ENCODE measurements around the gene SARNP.
A peak's percentile ranks its signal among the peaks of the same experiment; 100 is the strongest.
"Not testable (repeated sequence)": the region's sequence is repeated elsewhere in the genome, so short reads cannot be mapped to it uniquely, and the experiment has no call there.

The SARNP gene

DNA sequence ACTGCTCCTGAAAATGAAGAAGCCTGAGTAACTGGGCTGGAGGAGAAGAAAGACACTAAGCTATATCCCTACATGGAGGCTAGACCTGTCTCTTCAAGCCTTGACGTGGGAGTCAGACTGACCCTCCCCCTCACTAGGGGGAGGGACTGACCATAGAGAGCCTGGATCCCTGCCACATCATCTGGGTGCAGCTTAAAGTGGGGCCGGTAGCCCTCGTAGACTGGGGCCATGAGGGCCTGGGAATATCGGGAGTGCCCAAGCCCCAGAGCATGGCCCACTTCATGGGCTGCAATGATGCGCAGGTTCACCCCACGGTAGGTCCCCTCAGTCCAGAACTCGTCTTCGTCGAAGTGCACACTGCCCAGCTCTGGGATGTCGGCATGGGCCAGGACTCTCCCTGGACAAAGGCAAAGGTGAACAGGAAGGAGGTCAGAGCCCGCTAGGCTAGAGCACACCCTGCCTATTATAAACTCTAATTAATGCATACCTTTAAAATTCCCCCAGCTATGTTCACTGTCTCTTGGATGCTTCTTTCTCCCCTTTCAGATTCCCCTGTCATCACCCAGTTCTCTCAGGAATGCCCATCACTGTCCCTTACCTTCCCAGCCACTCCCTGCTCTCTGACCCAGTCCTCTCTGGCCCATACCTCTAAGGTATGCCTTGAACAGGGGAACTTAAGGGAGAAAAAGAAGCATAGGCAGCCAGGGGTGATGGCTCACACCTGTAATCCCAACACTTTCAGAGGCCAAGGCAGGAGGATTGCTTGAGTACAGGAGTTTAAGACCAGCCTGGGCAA is 22.0 kb upstream of the SARNP start:
- no peak for DNase-seq

DNA sequence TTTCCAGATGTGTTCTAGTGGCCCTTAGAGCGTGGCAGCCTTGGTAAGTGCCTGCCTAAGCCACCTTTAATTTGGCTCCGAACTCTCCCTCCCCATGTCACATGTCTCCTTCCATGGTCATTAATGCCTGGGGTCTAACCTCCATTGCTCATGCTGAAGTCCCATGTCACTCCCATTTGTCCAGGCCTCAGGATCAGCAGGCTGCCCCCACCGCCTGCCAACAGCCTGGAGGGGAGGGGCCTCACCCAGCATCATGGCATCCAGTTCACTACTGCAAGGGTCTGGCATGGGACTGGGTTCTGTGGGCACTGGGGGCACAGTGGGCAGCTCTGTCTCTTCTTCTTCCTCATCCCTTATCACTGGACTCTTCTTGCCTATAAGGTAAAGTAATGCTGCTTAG is 20.8 kb upstream of the SARNP start:
- no peak for DNase-seq

DNA sequence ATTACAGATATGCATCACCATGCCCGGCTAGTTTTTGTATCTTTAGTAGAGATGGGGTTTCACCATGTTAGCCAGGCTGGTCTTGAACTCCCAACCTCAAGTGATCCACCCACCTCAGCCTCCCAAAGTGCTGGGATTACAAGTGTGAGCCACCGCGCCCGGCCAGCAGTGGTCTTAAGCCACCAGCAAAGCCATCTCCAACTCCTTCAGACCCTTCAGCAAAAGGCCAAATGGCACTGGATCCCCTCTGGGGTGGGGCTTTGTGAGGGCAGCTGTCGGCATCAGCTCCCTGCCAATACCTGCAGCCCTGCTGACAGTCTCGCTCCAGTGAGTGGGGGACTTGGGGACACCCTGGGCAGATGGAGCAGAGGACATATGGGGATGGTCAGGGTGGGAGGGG is 16.9 kb upstream of the SARNP start:
- not testable (repeated sequence) for DNase-seq

DNA sequence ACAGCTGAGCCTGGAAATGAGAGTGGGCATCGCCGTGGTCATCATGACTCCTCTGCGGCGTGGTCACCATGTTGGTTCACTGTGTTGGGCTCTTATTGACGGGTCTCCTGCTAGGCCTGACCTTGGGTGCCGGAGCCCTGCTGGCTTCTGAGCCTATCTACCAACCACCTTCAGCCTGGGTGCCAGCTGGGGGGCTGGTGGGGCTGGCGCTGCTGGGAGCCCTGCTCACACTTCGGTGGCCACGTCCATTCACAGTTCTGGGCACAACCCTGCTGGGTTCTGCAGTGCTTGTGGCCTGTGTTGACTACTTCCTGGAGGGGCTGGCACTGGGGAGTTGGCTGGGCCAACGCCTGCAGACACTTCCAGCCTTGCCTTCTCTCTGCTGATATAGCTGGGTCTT is 15.5 kb upstream of the SARNP start:
- DNase-seq: no peak

DNA sequence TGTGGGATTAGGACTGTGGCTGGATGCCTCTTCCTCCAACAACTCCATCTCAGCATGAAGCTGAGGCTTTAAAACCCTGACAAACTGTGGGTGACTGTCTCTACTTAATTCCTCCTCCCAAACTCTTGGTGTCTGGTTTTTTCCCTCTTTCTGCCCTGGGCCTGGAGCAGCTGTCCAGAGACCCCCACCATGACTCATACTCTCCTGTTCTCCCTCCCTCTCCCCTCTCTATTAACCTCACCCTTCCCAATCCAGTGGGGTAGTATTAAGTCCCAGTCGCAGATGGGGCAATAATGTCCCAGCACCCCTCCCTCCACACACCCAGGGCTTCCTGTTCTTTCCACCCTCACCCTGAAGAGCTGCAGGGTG is 13.9 kb upstream of the SARNP start:
- DNase-seq: no peak

DNA sequence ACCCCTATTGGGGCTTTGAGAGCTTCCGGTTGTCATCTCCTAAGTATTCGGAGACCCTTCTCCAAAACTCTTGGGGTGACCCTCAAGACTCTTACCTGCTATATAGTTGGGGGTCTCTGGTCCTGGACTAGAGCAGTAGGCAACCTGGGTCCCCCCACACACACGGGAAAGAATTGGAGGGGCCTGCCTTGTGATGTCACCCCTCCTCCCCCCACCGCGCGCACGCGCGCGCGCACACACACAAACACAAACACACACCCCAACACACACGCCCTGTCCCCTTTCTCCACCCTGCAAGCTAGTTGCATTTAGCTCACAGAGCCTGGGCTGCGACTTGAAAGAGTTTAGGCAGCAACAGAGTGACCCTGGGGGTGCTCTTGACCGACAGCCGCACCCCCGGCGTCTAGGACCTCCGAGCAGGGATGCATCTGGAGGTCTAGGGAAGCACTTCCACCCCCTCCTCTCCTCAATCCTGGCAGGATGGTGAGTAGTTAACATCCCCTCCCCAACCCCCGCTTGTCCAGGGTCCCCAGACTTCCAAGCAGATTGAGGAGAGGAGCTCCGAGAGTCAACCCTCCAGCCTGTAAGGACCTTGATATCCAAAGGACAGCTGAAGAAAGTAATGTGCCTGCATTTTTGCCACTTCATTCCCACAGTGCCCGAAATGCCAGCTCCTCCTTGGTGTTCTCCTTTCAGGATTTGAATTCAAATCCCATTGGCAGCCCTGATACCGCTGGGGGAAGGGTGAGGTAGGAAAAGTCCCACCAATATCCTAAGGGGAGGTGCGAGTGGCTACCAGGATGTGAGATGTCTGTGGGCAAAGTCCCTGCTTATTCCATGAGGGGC is 13.3 kb upstream of the SARNP start:
- DNase-seq: peak; percentile 17 to 35

DNA sequence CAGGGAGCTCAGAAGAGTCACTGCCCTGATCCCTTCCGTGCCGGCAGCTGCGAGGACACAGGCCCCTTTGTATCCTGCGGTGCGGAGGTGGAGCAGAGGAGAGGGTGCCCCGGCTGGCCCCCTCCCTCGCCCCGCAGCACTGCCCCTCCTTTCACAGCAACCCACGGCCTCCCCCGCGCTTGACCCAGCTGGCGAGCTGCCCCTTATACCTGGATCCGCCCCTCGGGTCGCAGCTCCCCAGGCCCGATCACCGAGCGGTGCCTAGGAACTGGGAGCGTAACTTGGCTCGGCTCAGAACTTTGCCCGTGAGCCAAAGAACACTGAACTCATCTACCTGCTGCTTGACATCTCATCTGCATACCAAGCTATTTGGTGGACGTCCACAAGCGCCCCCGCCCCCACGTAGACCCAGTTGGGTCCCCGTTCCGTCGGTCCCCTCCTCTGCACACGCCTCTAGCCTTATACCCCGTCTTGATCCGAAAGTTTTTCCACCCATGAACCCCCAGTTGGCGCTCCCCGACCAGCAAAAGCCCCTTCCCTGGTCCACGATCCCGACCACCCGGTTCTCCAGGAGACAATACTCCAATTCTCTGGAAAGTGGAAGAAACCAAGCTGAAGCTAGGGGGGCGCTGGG is 12.6 kb upstream of the SARNP start:
- peak in 1 of 2 donors; percentile 6 for DNase-seq

DNA sequence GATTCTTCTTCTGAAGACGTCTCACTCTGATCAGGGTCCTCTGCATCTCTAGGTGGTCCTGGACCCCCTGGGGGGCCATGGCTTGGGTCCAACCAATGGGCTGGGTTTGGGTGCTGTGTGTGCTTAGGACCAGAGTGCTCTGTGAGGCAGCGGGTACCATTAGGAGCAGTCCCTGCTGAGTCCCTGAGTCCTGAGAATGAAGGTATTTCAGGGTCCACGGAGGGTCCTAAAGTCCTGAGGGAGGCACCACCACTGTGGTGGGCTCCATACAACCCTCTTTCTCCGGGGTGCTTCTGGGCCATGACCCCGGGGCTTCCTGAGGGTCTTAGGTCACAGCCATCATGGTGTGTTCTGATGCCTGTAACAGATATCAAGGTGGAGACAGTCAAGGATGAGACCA is 10.8 kb upstream of the SARNP start:
- DNase-seq: no peak

DNA sequence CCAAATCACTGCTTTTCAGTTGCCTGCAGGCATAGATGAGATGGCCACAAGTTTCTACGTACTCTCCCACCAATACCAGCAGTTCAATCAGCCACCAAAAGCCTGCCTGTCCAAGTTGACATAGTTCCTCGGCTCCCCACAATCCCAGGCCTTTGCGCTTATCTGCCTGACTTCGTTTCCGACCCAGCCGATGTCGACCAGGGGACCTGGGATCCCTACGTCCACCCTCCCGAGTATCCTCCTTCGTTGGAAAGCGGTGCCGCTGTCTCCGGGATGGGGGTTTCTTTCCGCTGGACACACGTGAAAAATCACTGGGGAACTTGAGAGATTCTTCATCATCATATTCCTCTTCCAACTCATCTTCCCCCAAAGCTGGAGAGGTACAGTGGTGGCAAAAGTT is 10.3 kb upstream of the SARNP start:
- no peak for DNase-seq

DNA sequence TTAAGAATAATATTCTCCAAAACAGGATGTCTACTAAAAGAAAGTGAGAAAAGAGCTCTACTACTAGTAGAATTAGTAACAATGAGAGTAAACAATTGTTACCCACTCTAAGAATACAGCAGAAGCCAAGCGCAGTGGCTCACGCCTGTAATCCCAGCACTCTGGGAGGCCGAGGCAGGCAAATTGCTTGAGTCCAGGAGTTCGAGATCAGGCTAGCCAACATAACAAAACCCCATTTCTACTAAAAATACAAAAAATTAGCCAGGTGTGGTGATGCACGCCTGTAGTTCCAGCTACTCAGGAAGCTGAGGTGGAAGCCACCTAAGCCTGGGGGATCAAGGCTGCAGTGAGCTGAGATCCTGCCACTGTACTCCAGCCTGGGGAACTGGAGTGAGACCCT is 7.2 kb upstream of the SARNP start:
- no peak for DNase-seq

DNA sequence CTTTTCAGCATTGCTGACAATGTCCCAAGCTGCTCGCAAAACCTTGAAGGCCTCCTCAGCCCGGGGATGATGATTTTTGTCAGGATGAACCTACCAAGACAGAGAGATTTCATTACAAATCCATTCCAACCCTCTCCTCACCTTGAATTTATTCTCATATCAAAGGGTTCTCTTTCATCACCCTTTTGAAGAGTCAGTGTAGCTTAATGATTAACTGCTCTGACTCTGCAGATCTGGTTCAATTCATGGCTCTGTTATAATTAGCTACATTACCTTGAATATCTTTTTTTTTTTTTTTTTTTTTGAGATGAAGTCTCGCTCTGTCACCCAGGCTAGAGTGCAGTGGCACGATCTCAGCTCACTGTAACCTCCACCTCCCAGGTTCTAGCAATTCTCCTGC is 5.9 kb upstream of the SARNP start:
- no peak for DNase-seq

DNA sequence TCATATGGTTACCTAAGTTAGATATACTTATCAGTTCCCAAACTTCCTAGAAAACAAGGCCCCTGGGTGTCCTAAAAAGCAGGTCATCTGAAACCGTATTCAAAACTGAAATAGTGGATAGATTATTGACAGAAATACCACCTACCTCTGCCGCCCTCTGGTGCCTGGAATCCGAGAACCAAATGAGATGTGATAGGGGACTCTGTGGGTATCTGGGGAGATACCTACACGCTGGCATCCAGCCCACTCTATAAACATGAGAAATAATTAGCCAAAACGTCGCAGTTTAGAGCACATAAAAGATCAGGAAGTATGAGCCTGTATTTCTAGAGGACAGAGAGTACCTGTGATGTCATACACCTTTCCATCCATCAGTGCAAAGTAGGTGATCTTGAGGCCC is 4.7 kb upstream of the SARNP start:
- DNase-seq: no peak

DNA sequence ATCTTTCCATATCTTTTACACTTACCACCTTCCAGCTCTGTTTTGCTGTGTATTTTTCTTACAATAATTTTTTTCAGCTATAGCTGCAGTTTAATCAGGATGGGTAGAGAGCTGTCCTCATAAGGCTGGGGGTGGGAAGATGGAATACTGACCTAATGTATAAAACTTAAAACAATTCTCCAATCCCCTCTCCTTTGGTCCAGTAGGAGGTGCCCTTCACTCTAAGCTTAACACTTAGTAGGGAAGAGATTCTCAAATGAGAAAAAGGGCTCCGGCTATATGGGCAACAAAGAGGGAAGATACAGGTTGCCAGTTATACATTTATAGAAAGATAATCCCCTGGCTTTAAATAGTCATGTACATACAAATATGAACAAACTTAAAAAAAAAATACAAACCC is 3.2 kb upstream of the SARNP start:
- peak; percentile 29 to 33 for DNase-seq

DNA sequence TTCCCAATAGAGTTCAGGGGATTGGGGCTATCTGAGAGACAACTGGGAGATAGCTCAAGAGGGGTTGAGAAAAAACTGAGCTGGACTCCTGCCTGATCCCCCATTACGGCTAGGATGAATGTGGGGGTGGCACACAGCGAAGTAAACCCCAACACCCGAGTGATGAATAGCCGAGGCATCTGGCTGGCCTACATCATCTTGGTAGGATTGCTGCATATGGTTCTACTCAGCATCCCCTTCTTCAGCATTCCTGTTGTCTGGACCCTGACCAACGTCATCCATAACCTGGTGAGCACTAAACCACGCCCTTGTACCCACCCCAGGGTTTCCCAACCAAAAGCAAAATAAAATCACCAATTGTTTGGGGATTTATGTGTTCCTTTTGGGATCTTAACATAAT is 1.4 kb upstream of the SARNP start:
- no peak for DNase-seq

DNA sequence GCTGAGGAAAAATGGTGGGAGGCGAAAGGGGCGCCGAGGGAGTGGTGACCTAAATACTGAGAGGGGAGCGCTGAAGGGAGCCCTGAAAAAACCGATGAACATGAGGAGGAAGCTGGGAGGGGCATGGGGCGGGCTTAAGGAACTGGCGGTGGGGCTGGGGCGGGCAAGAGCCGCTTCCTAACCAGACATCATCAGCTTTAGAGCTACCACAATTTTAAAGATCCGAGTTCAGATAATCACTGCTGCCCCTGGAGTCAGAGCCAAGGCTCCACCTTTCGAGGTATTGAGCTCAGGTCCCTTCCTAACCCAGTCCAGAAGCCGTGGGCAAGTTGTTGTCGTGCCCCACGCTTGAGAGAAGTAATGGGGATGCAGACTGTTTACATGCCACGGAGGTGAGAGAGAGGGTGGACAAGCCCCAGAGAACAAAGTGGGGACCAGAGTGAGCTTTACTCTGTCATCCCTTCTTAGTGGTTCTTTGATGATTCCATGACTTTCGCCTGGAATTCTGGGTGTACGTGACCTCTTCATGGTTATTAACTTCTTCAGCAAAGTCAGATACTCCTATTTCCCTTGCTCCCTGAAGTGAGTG is 710 bp upstream of the SARNP start:
- DNase-seq: no peak

DNA sequence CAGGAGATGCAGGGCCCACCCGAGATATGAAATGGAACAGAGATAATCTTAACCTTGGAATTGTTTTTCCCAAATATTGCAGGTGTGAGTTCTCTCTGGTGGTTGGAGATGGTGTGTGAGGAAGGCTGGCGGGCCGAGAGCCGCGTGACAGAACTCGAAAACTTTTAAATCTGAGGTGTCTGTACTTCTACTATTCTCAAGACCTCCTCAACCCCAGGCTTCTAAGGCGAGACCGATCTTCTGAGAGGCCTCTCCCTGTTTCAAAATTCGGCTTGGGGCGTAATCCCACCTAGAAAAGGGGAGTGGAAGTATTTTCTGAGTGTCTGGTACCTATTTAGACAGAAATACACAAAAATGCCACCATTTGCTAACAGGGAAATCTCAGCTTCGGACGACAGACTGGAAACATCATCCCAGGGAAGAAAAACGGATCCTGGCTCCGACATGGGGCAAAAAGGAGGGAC is 611 bp downstream of the SARNP start:
- DNase-seq: peak; percentile 9 to 31

DNA sequence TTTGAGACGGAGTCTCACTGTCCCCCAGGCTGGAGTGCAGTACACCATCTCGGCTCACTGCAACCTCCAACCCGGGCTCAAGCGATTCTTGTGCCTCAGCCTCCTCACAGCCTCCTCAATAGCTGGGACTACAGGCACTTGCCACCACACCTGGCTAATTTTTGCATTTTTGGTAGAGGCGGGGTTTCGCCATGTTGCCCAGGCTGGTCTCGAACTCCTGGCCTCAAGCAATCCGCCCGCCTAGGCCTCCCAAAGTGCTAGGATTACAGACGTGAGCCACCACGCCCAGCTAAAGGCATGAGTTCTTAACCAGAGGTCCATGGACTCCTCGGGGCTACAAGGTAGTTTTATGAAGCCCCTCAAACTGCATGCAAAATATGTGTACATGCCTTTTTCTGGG is 2.1 kb downstream of the SARNP start:
- no peak for DNase-seq

DNA sequence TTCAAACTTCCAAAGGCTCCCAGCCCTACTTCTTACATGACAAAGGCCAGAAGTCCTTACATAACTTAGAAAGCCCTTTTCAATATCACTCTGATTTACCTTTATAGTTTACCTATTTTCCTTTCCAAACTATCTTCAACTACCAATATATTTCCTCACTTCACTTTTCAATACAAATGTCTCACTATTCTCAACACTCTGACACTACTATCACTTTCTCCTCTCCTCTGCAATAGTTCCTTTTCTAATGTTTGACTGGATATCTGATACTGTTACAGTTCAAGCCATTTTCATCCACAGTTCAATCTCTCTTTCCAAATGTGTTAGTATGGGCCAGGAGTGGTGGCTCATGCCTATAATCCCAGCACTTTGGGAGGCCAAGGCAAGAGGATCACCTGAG is 3.3 kb downstream of the SARNP start:
- no peak for DNase-seq

DNA sequence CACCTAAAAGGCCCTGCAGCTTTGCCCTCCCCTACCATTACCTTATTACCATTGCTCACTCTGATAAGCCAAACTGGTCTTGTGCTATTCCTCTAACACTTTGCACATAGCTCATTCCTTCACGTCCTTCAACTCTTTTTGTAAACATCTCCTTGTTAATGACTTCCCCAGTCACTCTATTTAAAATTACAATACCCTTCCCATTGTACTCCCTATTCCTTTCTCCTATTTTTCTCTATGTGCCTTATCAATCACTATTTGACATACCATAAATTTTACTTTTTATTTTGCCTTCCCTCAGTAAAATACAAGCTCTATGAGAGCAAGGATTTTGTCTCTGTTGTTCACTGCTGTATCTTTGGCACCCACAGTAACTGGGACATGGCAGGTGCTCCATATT is 5.4 kb downstream of the SARNP start:
- DNase-seq: no peak

DNA sequence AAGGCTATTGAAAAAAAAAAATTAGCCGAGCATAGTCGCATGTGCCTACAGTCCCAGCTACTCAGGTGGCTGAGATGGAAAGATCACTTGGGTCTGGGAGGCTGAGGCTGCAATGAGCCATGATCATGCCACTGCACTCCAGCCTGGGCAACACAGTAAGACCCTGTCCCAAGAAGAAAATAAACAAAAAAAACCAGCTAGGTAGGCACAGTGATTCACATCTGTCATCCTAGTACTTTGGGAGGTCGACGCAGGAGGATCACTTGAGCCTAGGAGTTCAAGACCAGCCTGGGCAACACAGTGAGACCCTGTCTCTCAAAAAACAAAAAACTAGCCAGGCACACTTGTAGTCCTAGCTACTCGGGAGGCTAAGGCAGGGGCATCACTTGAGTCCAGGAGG is 8.2 kb downstream of the SARNP start:
- no peak for DNase-seq

DNA sequence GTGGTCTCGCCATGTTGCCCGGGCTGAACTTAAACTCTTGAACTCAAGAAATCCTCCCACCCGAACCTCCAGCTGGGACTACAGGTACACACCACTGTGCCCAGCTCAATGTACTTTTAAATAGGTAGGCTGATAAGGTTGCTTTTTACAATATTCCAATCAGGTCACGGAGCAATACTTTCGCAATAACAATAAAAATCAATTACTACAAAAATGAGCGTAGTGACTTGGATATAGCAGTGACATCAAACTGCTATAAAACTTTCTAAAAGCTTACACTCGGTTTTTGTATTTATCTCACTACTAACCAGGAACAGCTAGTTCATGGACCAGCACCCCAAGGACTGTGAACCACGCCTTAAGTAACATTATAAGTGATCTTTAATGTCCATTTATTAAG is 10.5 kb downstream of the SARNP start:
- no peak for DNase-seq

DNA sequence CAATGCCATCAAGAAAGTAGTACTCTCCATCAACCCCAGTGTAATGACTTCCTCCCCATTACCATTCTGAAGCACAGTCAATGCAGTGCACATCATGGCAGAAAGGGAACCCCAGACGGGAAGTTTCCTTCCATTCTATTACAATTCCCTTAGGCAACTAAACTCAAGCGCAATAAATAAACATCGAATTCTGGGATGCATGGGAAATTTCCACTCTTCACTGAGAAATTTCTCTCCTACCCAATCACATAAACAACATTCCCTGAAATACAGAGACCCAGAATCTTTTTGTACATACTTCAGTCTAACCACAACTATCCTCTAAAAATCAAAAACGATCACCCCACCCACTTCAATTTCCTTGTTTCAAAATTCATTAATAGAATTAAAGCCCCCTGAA is 20.0 kb downstream of the SARNP start:
- DNase-seq: no peak

DNA sequence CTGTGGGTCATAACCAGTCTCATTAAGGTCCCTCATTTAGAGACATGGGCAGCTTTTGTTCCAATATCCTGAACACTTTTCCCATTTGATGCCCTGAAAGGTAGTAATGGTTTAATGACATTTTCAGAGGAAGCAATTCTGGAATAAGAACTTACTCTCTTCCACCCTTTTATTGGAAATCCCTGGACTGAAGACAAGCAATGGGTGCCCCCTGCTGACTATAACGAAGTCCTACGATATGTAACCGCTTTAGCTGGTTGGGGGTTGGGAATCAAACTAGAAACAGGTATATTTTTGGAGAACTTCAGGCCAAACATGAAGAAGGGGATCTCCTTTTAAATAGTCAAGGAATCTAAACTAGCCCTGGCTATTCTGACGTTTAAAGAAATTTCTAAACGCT is 20.5 kb downstream of the SARNP start:
- DNase-seq: peak in 1 of 2 donors; percentile 24
